ENCODE results near the gene PRLHR.

The PRLHR gene

DNA sequence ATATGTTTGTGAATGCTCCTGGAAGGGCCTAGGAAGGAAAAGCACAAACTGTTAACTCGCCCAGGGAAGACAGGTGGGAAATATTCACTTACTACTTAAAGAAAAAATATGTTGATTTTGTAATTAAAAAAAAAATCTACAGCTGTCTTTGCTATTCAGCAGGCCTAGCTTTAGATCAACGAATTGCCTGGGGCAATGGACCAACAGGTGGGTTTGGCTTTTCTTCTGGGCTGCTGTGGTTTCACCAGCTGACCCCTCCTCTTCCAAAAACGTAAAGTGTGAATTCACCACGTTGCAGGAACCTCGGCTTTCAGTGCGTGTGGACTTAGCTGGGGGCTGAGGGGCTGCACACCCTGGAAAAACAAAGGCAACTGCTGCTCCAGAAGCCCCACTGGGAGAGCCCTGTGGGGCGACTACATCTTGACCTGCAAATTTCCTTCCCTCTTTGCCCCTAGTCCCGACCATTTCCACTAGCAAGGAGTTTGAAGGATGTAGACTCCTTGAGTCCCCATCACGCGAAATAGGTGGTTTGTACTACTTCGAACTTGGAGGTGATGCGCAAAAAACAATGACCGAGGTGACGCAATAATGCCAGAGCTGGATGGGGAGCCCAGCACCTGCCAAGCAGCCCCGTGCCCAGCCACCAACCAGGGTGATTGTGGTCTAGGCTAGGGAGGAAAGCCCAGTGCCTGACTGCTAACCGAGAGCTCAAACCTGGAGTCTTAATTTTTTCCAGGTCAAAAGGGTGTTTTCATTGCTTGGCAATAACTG lies 7.4 kb downstream of the PRLHR start:
- no peak for DNase-seq

DNA sequence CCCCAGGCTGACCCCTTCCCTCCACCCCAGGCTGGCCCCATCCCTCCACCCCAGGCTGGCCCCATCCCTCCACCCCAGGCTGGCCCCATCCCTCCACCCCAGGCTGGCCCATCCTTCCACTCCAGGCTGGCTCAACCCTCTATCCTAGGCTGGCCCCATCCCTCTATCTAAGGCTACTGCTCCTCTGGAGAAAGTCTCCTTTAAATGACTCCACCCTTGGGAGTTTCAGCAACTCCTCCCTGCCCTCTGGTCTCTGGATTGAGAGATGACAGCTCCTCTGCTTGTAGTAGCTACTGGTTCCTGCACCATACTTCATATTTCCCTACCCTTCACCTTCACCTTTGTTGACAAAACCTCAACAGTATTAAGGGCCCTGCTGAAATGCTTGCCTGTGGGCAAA lies 8.5 kb downstream of the PRLHR start:
- DNase-seq, result no peak

DNA sequence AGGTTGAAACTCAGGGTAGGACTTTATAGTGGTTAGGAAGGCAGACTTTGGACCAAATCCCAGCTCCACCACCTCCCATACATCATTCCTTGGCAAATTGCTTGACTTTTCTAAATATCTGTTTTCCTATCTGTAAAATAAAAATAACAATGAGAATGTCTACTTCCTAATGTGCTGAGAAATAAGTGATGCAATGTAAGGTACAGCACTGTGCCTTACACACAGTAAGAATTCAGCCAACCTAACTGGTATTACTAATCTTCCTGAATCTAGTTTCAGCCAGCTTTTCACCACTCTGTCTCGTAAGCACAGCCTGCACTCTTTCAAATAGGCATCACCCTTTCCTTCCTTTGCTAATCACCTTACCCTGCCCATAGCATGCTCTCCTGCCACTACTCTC lies 9.7 kb downstream of the PRLHR start:
- DNase-seq, result no peak

DNA sequence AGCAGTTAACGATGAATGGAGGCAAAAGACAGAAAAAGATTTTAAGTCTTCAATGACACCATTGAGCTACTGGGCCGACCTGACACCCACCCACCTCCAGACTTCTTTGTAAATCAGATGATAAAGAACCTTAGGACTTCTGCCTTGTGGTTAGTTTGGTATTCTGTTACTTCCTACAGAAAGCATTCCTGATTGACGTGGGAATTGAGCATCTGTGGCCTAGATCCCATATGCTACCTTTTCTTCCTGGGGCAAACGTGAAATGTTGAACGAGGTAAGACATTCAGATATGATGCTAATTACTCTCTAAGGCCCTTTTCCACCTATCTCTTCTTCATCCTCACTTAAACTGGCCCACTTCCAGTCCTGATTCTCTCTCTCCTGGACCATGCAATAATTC lies 10.2 kb downstream of the PRLHR start:
- DNase-seq, result no peak

DNA sequence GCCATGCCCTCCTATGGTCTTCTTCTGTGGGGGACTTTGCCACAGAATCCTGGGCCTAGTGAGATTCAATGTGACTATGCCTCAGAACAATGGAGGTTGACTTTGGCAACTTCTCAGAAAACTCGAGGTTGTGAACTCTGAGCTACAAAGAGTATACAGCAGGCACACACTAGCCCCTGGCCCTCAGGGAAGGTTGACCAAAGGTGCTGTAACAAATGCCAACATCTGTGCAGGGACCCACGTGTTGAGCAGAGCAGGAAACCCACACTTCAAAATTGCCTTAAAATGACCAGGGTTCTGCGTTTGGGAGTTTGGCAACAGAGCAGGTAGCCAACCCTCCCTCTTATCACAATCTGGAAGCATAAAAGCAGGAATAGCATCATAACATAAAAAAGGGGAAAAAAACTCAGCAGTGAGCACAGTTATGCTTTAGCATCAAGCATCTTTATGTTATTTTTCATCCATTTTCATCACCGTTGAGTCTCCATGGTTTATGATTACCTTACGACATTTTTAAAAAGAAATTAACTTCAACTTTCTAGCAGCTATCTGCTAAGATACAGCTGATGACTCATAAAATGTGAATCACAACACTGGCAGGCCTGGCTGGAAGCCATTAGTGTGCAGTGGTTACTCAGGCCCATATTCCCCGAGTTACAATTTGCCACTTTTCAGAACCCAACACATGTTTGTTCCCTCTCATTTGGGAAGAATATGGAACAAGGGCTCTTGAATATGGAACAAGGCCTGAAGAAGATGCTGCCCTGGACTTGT lies 11.1 kb downstream of the PRLHR start:
- DNase-seq, result no peak

DNA sequence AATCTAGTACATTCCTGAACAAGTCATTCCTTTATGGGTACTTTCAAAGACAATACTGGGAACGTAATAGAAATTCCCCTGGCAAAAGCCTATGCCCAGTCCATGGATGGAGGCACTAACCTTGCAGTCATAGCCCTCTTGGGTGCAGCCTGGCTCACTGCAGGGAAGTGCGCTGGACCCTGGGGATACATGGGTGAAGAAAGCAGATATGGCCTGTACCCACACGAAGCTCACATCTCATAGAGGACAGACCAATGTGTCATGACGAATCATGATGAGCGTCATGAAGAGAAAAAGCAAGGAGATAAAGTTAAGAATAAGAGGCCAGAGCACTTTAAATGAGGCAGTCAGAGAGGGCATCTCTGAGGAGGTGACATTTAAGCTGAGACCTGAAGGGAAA lies 11.8 kb downstream of the PRLHR start:
- no peak for DNase-seq

DNA sequence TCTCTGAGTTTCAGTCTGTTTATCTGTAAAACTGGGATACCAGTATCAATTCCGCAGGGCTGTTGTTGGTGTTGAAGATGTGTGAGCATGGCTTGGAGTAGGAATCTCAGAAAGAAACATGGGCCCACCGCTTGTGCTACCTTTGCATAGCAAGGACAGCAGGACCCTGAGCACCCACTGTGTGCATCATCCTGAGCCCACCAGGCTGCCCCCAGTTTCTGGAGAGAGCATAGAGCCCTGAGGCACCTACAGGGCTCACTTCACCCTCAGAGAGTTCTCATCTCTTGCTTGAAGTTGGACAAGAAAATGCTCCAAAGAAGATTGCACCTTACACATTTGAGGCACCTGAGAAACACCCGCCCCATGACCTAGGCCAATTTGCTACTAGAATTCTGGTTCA lies 12.9 kb downstream of the PRLHR start:
- no peak for DNase-seq

DNA sequence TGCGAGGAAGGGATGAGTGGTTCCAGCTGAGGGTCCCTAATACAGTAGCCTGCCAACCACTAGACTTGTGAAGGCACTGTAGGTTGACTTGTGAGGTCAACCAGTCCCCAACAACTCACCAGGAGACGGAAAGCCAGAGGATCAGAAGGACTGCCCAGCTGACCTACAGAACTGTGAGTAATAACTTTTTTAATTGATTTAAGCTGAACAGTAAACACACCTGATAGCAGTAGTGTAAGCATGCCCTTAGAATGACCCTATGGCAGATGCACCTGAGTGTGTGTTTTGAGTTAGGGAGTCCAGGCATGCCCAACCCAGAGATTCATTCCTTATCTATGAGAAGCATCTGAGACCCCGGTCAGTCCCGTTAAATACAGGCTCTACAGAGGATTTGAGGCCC lies 14.1 kb downstream of the PRLHR start:
- DNase-seq, result no peak

DNA sequence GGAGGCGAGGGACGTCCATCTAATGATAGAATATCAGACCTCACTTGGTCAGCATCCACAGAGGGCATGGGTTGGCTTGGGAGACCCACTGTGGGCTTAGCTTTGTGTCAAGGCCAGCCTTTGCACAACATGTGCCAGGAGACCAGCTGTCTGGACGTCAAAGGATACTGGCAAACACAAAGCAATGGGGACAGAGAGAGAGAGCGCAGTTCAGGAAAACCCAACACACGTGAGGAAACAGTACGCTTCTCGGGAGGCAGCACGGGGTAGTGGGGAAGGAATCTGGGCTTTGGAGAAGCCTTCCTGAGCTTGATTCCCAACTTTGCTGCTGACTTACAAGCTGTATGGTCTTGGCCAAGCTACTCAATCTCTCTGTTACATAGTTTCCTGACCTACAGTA lies 14.7 kb downstream of the PRLHR start:
- DNase-seq, result no peak

DNA sequence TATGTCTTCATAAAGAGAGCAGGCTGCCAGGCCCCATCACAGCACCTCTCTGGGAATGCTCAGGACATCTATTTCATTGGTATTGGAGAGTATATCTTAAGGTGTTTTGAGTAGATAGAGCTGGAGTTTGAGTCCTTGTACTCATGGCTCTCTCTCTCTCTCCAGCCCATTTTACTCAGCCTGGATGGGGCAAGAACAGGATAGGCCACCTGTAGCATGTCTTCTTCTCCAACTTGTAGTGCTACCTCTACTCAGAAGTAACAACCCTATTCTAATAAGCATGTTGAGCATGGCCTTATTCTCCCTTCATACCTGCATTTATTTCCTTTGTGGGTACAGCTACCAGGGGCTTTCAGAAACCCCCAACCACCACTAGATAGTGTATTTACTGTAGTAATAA lies 21.9 kb downstream of the PRLHR start:
- no peak for DNase-seq

DNA sequence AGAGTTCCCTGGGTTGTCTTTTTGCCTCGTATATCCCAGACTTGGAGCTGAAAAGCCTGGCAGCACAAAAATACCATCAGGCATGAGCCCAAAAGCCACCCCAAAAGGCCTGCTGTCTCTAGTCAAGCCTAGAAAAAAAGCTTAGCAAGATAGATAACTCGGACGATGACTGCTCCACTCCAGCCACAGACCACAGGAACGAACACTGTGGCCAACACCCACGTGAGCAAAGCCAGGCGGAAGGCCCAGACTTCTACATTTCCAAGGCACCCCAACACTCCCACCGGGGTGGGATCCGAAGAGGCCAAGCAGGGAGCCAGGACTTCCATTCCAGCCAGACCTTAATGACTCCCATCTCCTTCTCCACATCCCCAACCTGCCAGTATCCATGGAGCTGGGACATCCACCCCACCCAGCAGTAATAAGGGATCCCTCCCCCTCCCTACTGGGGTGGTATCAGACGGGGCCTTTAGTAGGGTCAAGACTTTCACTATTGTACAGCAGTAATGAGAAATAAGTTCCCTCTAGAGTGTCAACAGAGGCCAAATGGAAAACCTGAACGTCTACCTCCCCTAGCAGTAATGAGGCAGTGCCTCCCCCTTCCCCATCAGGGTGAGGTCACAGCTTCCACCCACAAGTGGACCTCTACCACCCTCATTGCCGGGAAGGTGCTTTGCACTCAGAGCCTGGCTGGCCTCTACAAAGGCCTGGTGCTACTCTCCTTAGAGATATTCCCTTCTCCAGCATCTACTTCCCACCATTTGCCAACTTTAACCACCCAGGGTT lies 23.0 kb downstream of the PRLHR start:
- no peak for DNase-seq

DNA sequence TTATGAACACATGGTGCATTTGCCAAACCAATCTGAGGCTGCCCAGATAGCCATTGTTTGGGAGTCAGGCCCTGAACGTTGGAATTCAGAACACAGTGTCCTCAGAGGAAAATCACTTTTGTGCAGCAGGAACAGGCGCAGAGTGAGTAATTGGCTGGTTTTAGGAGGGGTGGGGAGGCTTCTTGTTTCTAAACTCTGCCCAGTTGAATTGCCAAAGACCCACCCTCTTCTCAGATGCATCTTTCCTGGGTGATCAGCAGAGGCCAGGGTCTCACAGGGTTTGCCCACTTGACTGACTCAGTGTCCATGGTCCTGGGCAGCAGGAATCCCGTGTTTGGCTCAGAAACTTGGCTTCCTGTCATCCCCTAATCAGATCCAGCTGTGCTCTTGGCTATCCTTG lies 24.3 kb downstream of the PRLHR start:
- no peak for DNase-seq

DNA sequence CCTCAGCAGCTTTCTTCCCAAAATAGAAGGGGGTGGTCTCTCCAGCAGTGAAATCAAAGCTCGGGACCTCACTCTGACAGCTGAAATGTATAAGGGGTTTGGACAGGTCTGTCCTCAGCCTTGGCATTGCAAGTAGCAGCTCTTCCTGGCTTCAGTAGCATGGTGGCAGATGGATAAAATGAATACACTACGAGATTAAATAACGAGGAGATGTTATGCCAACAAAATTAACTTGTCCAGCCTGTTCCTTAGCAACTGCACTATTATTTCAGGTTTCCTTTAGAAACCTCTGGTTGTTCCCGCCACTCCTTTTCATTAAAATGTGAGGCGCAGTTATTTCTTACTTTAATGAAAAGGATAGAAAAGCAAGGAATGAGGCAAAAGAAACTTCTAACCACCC lies 24.9 kb downstream of the PRLHR start:
- no peak for DNase-seq

DNA sequence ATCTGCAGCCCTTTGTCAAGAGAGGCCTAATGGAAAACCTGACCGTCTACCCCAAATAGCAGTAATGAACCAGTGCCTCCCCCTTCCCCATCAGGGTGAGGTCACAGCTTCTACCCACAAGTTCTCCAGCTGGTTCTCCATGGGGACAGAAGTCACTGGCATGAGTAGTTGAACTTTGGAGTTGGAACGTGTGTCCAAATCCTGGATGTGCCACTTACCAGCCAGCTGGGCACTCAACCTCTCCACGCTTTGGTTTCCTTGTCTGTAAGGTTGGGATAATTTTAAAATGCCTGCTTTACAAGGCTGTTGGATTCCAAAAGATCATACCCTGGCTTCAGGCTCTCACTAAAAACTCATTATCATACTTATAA lies 25.6 kb downstream of the PRLHR start:
- no peak for DNase-seq

DNA sequence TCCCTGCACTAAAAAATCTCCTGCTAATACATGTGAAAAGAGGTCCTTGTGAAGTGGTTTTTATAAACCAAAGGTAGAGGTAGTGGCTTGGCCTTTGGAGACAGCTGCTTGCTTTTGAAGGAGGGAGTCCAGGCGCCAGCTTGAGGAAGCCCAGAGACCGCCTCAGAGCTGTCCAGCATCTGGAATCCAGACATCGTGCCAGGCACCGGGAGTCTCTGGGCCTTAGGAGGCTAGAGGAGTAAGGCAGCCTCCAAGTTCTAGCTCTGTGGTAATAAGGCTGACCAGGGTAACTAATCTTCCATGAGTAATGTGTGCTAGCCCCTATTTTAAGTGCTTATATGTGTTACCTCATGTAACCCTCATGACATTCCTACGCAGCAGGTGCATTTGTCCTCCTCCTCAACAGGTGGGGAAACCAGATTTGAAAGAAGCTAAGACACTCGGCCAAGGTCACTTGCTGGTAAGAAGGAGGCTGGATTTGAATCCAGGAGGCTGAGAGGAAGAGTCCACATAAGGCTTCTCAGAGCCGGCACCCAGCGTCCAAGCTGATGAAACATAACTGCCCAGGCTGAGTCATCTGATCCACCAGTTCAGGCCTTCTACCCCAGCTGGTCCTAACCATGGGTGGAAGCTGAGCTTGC lies 26.1 kb downstream of the PRLHR start:
- no peak for DNase-seq

DNA sequence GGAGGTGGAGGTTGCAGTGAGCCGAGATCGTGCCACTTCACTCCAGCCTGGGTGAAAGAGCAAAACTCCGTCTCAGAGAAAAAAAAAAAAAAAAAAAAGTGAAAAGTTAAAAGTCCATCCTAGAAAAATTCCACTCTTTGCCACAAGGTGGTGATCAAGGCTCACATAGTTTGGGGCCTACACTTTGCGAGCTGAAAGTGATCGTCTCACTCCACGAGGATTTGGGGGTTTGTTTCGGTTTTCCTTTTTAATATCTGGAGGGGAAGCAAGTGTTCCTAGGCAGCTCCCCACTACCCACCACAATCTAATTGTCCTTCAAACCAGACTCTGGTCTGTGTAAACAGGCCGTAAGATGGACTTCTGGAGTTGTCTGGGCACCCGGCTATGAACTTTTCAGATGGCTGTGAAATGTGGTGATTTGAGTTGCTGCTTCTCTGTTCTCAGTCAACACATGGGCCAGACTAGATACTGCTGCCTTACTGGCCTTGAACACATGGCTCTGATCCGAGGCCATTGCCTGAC lies 27.1 kb downstream of the PRLHR start:
- peak in 4 of 5 experiments; percentile 16 to 57 (median 26) for DNase-seq

DNA sequence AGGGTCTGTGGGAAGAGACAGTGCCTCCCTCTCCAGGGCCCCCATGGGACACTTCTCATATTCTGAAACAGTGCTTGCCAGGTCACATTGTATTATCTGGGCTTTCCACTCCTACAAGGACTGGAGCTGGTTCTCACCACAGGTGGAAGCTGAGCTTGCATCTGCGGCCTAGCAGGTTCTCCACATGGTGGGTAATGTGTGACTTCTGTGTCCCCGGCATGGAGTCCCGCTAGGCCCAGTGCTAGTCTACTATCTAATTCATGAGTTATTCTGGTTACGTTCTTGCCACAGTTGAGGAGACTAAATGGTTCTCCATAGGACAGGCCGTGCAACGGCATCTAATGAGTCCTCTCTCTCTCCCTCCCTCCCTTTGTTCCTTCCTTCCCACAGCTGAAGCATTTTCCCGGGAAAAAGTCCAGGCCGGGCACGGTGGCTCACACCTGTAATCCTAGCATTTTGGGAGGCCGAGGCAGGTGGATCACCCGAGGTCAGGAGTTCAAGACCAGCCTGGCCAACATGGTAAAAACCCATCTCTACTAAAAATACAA lies 27.7 kb downstream of the PRLHR start:
- DNase-seq, result no peak

DNA sequence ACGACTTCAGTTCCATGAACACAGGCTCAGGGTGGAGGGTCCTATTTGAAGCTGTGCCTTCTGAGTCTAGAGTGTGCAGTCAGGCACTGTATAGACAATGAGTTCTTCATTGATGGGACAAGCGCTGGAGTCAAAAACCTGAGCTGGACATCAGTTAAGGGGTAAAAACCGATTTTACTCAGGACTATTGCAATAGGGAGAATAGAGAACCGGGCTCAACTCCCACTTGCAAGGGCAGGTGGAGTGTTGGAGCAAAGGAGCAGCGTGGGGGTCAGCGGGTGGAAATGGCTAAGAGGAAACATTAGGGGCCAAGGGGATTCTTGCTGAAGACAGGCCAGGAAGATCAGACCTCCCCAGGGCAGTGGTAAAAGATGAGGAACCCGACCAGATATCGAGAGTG lies 28.5 kb downstream of the PRLHR start:
- no peak for DNase-seq

DNA sequence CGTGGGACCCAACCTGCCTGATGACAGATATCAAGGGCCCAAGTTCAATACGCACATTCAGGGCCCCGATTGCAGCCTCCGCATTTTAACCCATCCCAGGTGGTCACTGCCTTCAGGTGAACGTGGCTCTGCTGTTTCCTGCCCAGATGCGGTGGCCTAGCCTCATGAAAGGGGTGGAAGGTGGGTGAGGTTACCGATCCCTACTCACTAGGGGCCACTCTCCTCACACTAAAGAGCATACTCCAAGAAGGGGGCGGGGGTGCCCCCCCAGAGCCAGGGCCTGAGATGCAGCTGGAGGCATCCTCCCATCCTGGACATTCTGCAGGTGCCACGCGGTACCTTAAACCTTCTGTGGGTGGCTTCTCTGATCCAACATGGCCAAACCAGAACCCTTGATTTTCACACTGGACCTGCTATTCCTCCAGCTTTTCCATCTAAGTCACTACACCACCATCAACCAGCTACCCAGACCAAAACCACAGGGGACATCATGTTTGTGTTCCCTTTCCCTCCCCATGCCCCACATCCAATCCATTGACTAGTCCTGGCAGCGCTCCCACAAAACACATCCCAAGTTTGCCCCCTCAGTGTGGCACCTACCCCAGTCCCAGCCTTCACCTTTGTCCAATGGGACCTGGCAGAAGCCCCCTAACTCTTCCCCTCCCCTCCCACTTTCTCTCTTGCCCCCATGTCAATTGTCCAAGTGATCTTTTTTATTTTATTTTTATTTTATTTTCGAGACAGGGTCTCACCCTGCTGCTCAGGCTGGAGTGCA lies 30.0 kb downstream of the PRLHR start:
- no peak for DNase-seq

DNA sequence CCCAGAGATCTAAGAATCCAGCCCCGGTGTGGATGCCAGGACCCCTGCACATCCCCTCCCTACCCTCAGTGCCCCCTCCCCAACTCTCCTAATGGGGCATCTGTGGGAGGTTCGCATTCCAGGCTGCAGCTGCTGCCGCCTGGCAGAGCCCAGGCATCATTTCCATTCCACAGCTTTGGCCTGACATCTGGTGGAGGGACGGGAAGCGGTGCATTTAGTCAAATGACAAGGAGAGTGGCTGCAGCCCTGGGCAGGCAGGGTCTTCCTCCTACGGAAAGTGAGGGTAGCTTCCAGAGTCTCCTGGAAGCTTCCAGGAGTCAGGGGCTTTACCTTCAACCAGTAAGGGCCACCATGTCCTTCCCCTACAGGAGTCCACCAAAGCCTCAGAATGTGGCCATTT lies 30.8 kb downstream of the PRLHR start:
- DNase-seq, result no peak

DNA sequence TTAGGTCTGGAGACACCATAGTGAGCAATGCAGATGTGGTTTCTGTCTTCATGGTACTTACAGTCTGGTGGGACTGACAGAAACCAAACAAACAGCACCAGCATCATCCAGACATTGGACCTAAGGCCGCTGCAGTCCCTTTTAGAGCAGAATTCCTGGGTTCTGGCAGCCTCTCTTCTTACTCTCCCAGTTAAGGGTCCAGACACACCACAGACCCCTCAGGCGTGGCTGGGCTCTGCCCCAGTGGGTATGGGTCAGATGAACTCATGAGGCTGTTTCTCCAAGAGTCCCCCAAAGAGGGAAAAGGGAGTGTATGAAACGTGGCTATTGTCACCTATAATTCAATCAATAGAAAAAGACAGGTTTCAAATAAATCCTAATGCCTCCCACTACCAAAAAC lies 31.3 kb downstream of the PRLHR start:
- no peak for DNase-seq

DNA sequence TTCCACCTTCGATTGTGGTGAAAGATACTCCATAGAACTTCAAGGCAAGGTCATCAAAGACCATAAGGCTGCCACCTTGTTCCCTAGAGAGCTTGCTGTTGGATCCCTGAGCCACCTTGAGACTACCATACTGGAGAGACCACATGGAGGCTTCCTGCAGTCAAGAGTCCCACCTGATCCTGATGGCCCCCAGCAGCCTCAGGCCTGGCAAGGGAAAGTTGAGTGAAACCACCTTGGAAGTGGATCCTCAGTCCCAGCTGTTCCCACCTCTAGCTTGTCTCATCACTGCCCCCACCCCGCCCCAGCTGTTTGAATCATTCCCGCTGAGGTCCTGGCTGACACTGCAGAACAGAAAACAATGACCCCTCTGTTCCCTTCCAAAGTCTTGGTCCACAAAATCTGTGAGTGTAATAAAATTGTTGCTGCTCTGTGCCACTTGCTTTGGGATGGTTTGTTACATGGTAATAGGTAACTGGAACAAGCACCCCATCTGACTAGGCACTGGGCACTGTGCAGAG lies 32.0 kb downstream of the PRLHR start:
- no peak for DNase-seq

All from T-helper 2 cell (primary cell).